ENCODE results near the gene SLC25A45. TPM values are rescaled to one million over a fixed set of nuclear protein-coding genes. Genes with fewer than 3 reads are reported as not detected.

The SLC25A45 gene
- total RNA-seq, 1 donor from 2014 or later, result 2.2 TPM

DNA sequence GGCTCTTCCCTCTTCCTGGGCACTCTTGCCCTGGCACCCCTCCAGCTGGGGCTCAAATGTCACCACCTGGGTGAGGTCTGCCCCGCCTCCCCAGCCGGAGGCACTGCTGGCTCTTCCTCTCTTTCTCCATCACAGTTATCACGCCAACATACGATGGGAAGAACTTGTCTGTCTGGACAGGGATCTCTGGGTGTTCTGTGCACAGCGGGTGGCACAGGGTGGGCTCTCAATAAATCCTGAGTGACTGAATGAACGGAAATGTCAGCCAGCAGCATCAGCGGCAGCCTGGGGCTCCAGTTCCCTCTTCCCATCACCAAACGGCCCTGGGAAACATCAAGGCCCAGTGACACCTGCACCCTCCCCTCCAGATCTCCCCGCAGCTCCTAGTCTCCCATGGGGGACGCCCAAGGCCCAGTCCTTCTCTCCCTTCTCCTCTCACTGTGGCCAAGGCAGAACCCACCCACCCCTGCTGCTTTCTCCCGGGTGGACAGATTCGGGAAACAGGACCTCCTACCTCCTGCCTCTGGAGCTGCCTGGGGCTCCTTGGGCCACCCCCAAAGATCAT lies 440 bp upstream of the SLC25A45 start:
- no peak for DNase-seq (ENCODE audit: extremely low spot score in 2 of 2)
- H3K27ac ChIP-seq, result peak overlapping the region; percentile 98
- no peaks in the 10 kb centered on the region for H3K36me3 ChIP-seq
- no peaks in the 10 kb centered on the region for H3K9me3 ChIP-seq
- intact Hi-C loops (cut with DNase I), result loop anchor here (1.0 to 5.0 kb wide), 2 partner anchors 34 to 127 kb away; no protein-coding TSS in a partner anchor
- no peaks in the 10 kb centered on the region for H3K27me3 ChIP-seq
- peak overlapping the region; percentile 42 to 51 for H3K4me3 ChIP-seq
- TF ChIP-seq POLR2AphosphoS5 (IDR thresholded peaks at IDR 0.05; ENCODE audit: insufficient read depth in 1 of 2, low read depth in 1 of 2), result no peak
- TF ChIP-seq, protein P1, sequence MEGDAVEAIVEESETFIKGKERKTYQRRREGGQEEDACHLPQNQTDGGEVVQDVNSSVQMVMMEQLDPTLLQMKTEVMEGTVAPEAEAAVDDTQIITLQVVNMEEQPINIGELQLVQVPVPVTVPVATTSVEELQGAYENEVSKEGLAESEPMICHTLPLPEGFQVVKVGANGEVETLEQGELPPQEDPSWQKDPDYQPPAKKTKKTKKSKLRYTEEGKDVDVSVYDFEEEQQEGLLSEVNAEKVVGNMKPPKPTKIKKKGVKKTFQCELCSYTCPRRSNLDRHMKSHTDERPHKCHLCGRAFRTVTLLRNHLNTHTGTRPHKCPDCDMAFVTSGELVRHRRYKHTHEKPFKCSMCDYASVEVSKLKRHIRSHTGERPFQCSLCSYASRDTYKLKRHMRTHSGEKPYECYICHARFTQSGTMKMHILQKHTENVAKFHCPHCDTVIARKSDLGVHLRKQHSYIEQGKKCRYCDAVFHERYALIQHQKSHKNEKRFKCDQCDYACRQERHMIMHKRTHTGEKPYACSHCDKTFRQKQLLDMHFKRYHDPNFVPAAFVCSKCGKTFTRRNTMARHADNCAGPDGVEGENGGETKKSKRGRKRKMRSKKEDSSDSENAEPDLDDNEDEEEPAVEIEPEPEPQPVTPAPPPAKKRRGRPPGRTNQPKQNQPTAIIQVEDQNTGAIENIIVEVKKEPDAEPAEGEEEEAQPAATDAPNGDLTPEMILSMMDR (IDR thresholded peaks at IDR 0.05), result no peak
- no peak for TF ChIP-seq POLR2A (IDR thresholded peaks at IDR 0.05)
- peaks cover 74% of the 10 kb centered on the region for H3K4me1 ChIP-seq

DNA sequence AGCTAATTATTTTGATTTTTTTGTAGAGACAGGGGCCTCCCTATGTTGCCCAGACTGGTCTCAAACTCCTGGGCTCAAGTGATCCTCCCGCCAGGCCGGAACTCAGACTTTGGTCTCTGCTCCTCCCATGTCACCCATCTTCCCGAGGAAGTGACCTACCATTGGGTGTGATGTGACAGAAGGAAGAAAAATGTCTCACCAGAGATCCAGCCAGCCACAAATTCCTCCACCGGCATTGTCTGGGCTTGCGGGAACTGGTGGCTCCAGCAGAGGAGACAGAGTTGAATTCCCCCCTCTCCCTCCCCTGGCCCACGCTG lies 772 bp downstream of the SLC25A45 start:
- Histone ChIP-seq H3K27me3 (no peaks in the 10 kb centered on the region), H3K36me3 (no peaks in the 10 kb centered on the region), H3K9me3 (no peaks in the 10 kb centered on the region), H3K4me1 (peaks cover 61% of the 10 kb centered on the region), H3K4me3 (peak overlapping the region; percentile 42 to 51), H3K27ac (peak overlapping the region; percentile 98)
- intact Hi-C loops (cut with DNase I), result loop anchor here (1.0 to 5.0 kb wide), 2 partner anchors 36 to 129 kb away; no protein-coding TSS in a partner anchor
- DNase-seq (ENCODE audit: extremely low spot score in 2 of 2), result no peak
- TF ChIP-seq, protein P1 (IDR thresholded peaks at IDR 0.05), result no peak
- TF ChIP-seq POLR2AphosphoS5 (IDR thresholded peaks at IDR 0.05; ENCODE audit: insufficient read depth in 1 of 2, low read depth in 1 of 2), result no peak
- TF ChIP-seq POLR2A (IDR thresholded peaks at IDR 0.05), result no peak

DNA sequence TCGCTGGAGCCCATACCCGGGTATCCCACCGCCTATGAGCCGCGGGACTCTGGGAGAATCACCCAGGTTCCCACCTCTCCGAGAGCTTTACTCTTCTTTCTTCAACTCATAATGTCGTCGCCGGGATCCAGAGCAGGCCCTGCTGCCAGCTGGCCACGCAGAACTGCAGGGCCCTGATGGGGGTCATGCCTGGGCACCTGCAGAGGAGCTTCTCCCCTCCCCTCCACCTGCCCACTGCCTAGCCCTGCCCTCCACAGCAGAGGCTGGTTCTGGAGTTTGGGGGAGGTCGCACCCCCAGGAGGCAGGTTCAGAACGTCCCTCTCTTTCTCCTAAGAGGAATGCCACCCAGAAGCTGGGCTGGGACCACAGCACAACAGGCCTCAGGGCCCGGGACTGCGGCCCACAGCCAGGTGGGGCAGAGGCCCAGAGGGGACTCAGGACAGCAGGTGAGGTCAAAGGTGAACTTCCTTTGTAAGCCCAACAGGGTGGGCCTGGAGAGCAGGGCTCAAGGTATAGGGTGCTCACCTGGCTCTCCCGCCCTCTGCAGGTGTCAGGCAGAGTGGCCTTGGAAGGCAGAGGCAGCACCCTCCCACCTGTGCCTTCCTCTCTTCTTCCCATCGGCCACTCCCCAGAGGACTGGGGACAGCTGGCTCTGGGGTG lies 1.9 kb downstream of the SLC25A45 start:
- Histone ChIP-seq H3K4me1 (peaks cover 54% of the 10 kb centered on the region), H3K27me3 (no peaks in the 10 kb centered on the region), H3K27ac (peak overlapping the region; percentile 98), H3K4me3 (no peak overlapping the region), H3K9me3 (no peaks in the 10 kb centered on the region), H3K36me3 (no peaks in the 10 kb centered on the region)
- DNase-seq (ENCODE audit: extremely low spot score in 2 of 2), result no peak
- intact Hi-C loops (cut with DNase I), result loop anchor here (5.0 kb wide), 1 partner anchor 37 kb away; no protein-coding TSS in a partner anchor
- no peak for TF ChIP-seq POLR2AphosphoS5 (IDR thresholded peaks at IDR 0.05; ENCODE audit: insufficient read depth in 1 of 2, low read depth in 1 of 2)
- TF ChIP-seq, protein P1 (IDR thresholded peaks at IDR 0.05), result no peak
- no peak for TF ChIP-seq POLR2A (IDR thresholded peaks at IDR 0.05)

DNA sequence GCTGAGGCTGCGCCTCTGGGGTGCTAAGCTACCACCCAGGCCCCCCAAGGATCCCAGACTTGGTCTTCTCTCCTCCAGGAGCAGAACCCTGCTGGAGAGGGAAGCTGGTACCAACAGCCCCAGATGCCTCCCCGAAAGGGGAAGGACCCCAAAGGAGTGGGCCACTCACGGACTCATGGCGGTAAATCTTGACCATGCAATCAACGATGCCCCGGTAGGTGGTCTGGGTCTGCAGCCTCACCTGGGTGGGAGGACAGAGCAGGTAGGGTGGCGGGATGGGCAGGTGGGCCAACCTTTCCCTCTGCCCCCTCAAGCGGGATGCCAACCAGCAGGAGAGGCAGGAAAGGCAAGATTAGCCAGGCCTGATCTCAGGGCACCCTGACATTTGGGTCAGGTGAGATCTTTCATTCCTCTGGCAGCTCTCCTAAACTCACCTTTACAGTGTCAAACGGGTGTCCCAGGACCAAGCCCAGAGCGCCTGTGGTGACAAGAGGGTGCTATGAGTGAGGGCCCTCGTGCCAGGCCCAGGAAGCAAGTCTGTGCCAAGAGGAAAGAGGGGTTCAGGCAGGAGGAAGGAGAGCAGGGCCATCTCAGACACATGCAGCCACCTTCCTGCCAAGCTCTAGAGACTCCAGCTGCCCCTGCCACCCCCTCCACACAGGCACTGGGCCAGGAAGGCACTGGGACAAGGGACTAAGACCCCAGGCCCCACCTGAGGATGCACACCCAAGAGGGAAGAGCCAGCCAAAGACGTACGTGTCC lies 2.6 kb downstream of the SLC25A45 start:
- Histone ChIP-seq H3K36me3 (no peaks in the 10 kb centered on the region), H3K27me3 (no peaks in the 10 kb centered on the region), H3K4me1 (peaks cover 47% of the 10 kb centered on the region), H3K4me3 (no peak overlapping the region), H3K27ac (peak overlapping the region; percentile 98), H3K9me3 (no peaks in the 10 kb centered on the region)
- intact Hi-C loops (cut with DNase I), result loop anchor here (2.0 to 5.0 kb wide), 2 partner anchors 25 to 37 kb away; partner anchors contain the start of gene TIGD3
- DNase-seq (ENCODE audit: extremely low spot score in 2 of 2), result no peak
- TF ChIP-seq POLR2A (IDR thresholded peaks at IDR 0.05) (no peak), POLR2AphosphoS5 (IDR thresholded peaks at IDR 0.05; ENCODE audit: insufficient read depth in 1 of 2, low read depth in 1 of 2) (no peak)
- TF ChIP-seq, protein P1 (IDR thresholded peaks at IDR 0.05), result no peak

All from vagina (tissue), 2 donors.